Caco-2 (cell line): ENCODE results near the gene AXIN1. TPM values are rescaled to one million over a fixed set of nuclear protein-coding genes. Genes with fewer than 3 reads are reported as not detected.

Experiments
- BruUV-seq: library from RNA; stranded (reverse); fragments of 400-500 nt; replicated peaks from 2 replicates; lab custom pipeline; 2021; lab: Mats Ljungman, UMichigan
- CTCF ChIA-PET: fragments of 300-600 bp; sonication (Branson Sonifier 250); formaldehyde crosslinking; loops from one replicate; lab custom pipeline; 2022; ENCODE audit warnings: antibody characterized with exemption; lab: Charles Lee
- POLR2A ChIA-PET: fragments of 300-600 bp; sonication (Branson Sonifier 250); formaldehyde crosslinking; loops from one replicate; lab custom pipeline; 2022; ENCODE audit warnings: antibody characterized with exemption; lab: Charles Lee
- DNase-seq, 2 experiments: peaks; one replicate each; pipeline versions ENCODE4 v3.0.0 to v3.0.0-alpha.2; 2020 to 2022
- H3K27me3 ChIP-seq: replicated peaks from 2 replicates; pipeline ENCODE4 v1.6.0; 2011; ENCODE audit warnings: low read length; ENCODE audit not compliant: control insufficient read depth, insufficient read depth
- H3K36me3 ChIP-seq: 2 replicates; pipeline ENCODE4 v1.5.1; 2011; ENCODE audit warnings: low read length; ENCODE audit not compliant: control insufficient read depth, insufficient read depth
- H3K4me1 ChIP-seq: fragments of 250-450 bp; sonication (Bioruptor Pico); 2 replicates; pipeline ENCODE4 v1.5.1; 2020; ENCODE audit warnings: mild to moderate bottlenecking
- H3K4me3 ChIP-seq: 2 replicates; pipeline ENCODE4 v1.5.1; 2011; ENCODE audit warnings: low read depth, mild to moderate bottlenecking, control low read depth, low read length
- H3K9me3 ChIP-seq: fragments of 250-450 bp; sonication (Bioruptor Pico); 2 replicates; pipeline ENCODE4 v1.5.1; 2020; ENCODE audit warnings: mild to moderate bottlenecking, moderate library complexity
- H3K27ac Mint-ChIP-seq: one replicate; pipeline ENCODE4 v1.8.0; 2022; ENCODE audit warnings: mixed read lengths; ENCODE audit not compliant: unreplicated experiment
- H3K27me3 Mint-ChIP-seq: one replicate; pipeline ENCODE4 v1.8.0; 2022; ENCODE audit warnings: mixed read lengths; ENCODE audit not compliant: insufficient read depth, unreplicated experiment
- H3K36me3 Mint-ChIP-seq: one replicate; pipeline ENCODE4 v1.8.0; 2022; ENCODE audit warnings: mild to moderate bottlenecking, mixed read lengths; ENCODE audit not compliant: insufficient read depth, unreplicated experiment
- H3K4me1 Mint-ChIP-seq: one replicate; pipeline ENCODE4 v1.8.0; 2022; ENCODE audit warnings: low read depth, mixed read lengths; ENCODE audit not compliant: unreplicated experiment
- H3K4me3 Mint-ChIP-seq: one replicate; pipeline ENCODE4 v1.8.0; 2022; ENCODE audit warnings: mild to moderate bottlenecking, moderate library complexity, mixed read lengths; ENCODE audit not compliant: unreplicated experiment
- H3K9me3 Mint-ChIP-seq: one replicate; pipeline ENCODE4 v1.8.0; 2022; ENCODE audit warnings: mixed read lengths; ENCODE audit not compliant: unreplicated experiment
- intact Hi-C: fragments of 100-400 bp; cut with micrococcal nuclease; formaldehyde crosslinking; loops from one replicate; pipeline ENCODE4 v1.10.0; 2022; ENCODE audit not compliant: unreplicated experiment
- total RNA-seq: library from RNA; stranded (reverse); gene quantifications from 2 replicates; pipeline ENCODE4 v1.2.3, GENCODE V29; 2022
- TF ChIP-seq, protein P1 (sequence below), 2 experiments: fragments of 200-600 bp in 1 of 2; IDR thresholded peaks; 1 replicate in 1 of 2; 2 replicates in 1 of 2; pipeline versions ENCODE4 v1.5.1 to v1.8.0; 2011 to 2022; ENCODE audit warnings: antibody characterized with exemption in 1 of 2, control low read depth in 1 of 2, inconsistent platforms in 1 of 2, low read depth in 1 of 2, low read length in 1 of 2, mild to moderate bottlenecking in 1 of 2, moderate library complexity in 1 of 2; ENCODE audit not compliant: insufficient read depth in 1 of 2, severe bottlenecking in 1 of 2, unreplicated experiment in 1 of 2

AXIN1 gene
- total RNA-seq, 1 experiment from 2014 or later: 34.5 TPM

DNA sequence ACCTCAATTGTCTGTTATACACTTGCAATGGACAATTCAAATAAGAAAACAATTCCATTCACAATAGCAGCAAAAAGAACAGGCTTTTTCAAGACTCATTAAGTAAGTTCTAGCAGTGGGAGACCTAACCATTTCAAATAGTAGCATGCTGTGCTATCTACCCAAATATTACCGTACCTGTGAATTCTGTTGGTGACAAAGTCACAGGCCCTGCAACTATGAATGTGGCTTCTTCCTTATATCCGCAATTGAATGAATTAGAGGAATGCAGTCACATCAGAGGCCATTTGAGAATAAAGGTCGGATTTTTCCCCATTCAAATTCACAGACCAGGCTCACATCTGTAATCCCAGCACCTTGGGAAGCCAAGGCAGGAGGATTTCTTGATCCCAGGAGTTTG is 43.7 kb upstream of the AXIN1 start:
- no peak for DNase-seq
- ChIA-PET CTCF (interaction anchor here (0.6 to 1.0 kb wide), 2 partner anchors 8 to 123 kb away, joined by 3 read pairs; no protein-coding TSS in a partner anchor), POLR2A (no interaction called here)
- Mint-ChIP-seq H3K27me3 (no peaks in the 10 kb centered on the region), H3K27ac (peak overlapping the region; percentile 81), H3K4me1 (no peaks in the 10 kb centered on the region), H3K9me3 (no peaks in the 10 kb centered on the region), H3K36me3 (peaks cover 17% of the 10 kb centered on the region), H3K4me3 (peak overlapping the region; percentile 85)
- TF ChIP-seq, protein P1, sequence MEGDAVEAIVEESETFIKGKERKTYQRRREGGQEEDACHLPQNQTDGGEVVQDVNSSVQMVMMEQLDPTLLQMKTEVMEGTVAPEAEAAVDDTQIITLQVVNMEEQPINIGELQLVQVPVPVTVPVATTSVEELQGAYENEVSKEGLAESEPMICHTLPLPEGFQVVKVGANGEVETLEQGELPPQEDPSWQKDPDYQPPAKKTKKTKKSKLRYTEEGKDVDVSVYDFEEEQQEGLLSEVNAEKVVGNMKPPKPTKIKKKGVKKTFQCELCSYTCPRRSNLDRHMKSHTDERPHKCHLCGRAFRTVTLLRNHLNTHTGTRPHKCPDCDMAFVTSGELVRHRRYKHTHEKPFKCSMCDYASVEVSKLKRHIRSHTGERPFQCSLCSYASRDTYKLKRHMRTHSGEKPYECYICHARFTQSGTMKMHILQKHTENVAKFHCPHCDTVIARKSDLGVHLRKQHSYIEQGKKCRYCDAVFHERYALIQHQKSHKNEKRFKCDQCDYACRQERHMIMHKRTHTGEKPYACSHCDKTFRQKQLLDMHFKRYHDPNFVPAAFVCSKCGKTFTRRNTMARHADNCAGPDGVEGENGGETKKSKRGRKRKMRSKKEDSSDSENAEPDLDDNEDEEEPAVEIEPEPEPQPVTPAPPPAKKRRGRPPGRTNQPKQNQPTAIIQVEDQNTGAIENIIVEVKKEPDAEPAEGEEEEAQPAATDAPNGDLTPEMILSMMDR (IDR thresholded peaks at IDR 0.05; ENCODE audit: insufficient read depth in 1 of 2, low read depth in 1 of 2, low read length in 1 of 2, severe bottlenecking in 1 of 2, unreplicated experiment in 1 of 2): no peak
- H3K4me3 ChIP-seq: peak overlapping the region; percentile 55
- H3K4me1 ChIP-seq: no peaks in the 10 kb centered on the region
- H3K36me3 ChIP-seq: peaks cover 3% of the 10 kb centered on the region
- H3K27me3 ChIP-seq: no peaks in the 10 kb centered on the region
- intact Hi-C loops: no loop called here
- H3K9me3 ChIP-seq: 0 out of 2 replicates have a peak, but pooled peaks cover 3% of the 10 kb centered on the region
- BruUV-seq: no TSS peak

DNA sequence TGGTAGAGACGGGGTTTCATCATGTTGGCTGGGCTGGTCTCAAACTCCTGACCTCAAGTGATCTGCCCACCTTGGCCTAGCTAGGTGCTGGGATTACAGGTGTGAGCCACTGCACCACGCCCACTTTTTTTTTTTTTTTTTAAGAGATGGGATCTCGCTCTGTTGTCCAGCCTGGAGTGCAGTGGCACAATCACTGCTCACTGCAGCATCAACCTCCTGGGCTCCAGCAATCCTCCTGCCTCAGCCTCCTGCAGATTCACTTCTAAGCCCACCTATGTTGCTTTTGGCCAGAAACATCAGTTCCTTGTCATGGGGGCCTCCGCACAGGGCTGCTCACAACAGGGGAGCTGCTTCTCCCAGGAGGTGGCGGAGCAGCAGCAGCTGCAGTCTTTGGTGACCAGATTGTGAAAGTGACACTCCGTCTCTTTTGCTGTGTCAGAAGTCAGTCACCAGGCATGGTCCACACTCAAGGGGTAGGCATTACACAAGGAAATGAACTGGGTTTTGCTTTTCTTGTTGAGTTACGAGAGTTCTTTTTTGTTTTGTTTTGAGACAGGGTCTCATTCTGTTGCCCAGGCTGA is 40.0 kb upstream of the AXIN1 start:
- Mint-ChIP-seq H3K36me3 (peaks cover 9% of the 10 kb centered on the region), H3K9me3 (no peaks in the 10 kb centered on the region), H3K27ac (no peak overlapping the region), H3K4me1 (peaks cover 19% of the 10 kb centered on the region), H3K4me3 (no peak overlapping the region), H3K27me3 (no peaks in the 10 kb centered on the region)
- Histone ChIP-seq H3K4me1 (peaks cover 18% of the 10 kb centered on the region), H3K4me3 (no peak overlapping the region), H3K36me3 (no peaks in the 10 kb centered on the region), H3K27me3 (no peaks in the 10 kb centered on the region), H3K9me3 (0 out of 2 replicates have a peak, but pooled peaks cover 3% of the 10 kb centered on the region)
- ChIA-PET POLR2A (no interaction called here), CTCF (interaction anchor here (0.7 to 1.0 kb wide), 2 partner anchors 103 to 608 kb away, joined by 3 read pairs; no protein-coding TSS in a partner anchor)
- BruUV-seq: no TSS peak
- TF ChIP-seq, protein P1 (IDR thresholded peaks at IDR 0.05; ENCODE audit: insufficient read depth in 1 of 2, low read depth in 1 of 2, low read length in 1 of 2, severe bottlenecking in 1 of 2, unreplicated experiment in 1 of 2): no peak
- DNase-seq: no peak
- intact Hi-C loops: no loop called here

DNA sequence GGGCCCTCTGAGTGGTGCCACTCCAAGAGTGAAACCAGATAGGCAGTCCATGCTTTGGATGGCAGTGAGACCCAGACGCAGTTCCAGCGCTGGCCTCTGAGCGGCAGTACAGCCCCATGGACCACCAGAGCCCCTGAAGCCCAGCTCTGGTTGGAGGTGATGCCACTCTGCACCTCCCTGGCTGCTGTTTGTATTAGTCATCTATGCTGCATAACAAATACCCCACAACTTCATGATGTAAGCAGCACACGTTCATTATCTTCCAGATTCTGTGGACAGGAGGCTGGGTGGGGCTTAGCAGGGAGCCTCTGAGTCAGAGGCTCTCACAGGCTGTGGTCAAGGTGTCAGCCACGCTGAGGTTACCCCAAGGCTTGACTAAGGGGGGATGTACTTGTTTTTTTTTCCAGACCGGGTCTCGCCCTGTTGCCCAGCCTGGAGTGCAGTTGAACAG is 39.4 kb upstream of the AXIN1 start:
- POLR2A ChIA-PET: no interaction called here
- peaks cover 8% of the 10 kb centered on the region for H3K36me3 Mint-ChIP-seq
- H3K27ac Mint-ChIP-seq: no peak overlapping the region
- Histone ChIP-seq H3K4me1 (peaks cover 18% of the 10 kb centered on the region), H3K27me3 (no peaks in the 10 kb centered on the region), H3K36me3 (no peaks in the 10 kb centered on the region), H3K9me3 (0 out of 2 replicates have a peak, but pooled peaks cover 3% of the 10 kb centered on the region), H3K4me3 (no peak overlapping the region)
- TF ChIP-seq, protein P1 (IDR thresholded peaks at IDR 0.05; ENCODE audit: insufficient read depth in 1 of 2, low read depth in 1 of 2, low read length in 1 of 2, severe bottlenecking in 1 of 2, unreplicated experiment in 1 of 2): peak; percentile 64 to 69
- no peaks in the 10 kb centered on the region for H3K9me3 Mint-ChIP-seq
- H3K4me1 Mint-ChIP-seq: peaks cover 20% of the 10 kb centered on the region
- DNase-seq: peak; percentile 47 to 76
- intact Hi-C loops: no loop called here
- no TSS peak for BruUV-seq
- H3K4me3 Mint-ChIP-seq: no peak overlapping the region
- H3K27me3 Mint-ChIP-seq: no peaks in the 10 kb centered on the region
- CTCF ChIA-PET: interaction anchor here (0.7 to 1.0 kb wide), 3 partner anchors 103 to 609 kb away, joined by 3 read pairs; no protein-coding TSS in a partner anchor
